K562 (cell line): ENCODE results near the gene NDUFA7. TPM values are rescaled to one million over a fixed set of nuclear protein-coding genes. Genes with fewer than 3 reads are reported as not detected.
A peak's percentile ranks its signal among the peaks of the same experiment; 100 is the strongest.

Experiments
- BRCA1 ChIP-seq, 2 experiments: fragments of 450-650 bp in 1 of 2; sonication (generic) in 1 of 2; formaldehyde crosslinking in 1 of 2; IDR thresholded peaks; 2 replicates each; pipeline versions ENCODE4 v1.5.0 to v1.6.1; 2017 to 2020; ENCODE audit warnings: mild to moderate bottlenecking in 1 of 2, missing genetic modification reagents in 1 of 2
- DIDO1 ChIP-seq: fragments of 450-650 bp; IDR thresholded peaks from 2 replicates; pipeline ENCODE4 v1.6.1; 2016; ENCODE audit warnings: low read depth, missing biosample characterization, missing genetic modification characterization
- DPF2 ChIP-seq: fragments of 450-650 bp; IDR thresholded peaks from 2 replicates; pipeline ENCODE4 v1.6.1; 2016
- E2F1 ChIP-seq: sonication (generic); formaldehyde crosslinking; IDR thresholded peaks from 2 replicates; pipeline ENCODE4 v1.8.1; 2023; ENCODE audit warnings: mild to moderate bottlenecking, missing genetic modification reagents, moderate library complexity
- ESRRB ChIP-seq: fragments of 250-450 bp; sonication (Bioruptor Pico); IDR thresholded peaks from 2 replicates; pipeline ENCODE4 v1.5.0; 2020; ENCODE audit warnings: mild to moderate bottlenecking, moderate library complexity, borderline replicate concordance
- FOXP1 ChIP-seq: sonication (generic); formaldehyde crosslinking; IDR thresholded peaks from 2 replicates; pipeline ENCODE4 v1.8.0; 2022; ENCODE audit warnings: mild to moderate bottlenecking, missing genetic modification reagents
- HNRNPH1 ChIP-seq: fragments of 200-400 bp; formaldehyde crosslinking; optimal IDR thresholded peaks from 2 replicates; pipeline ENCODE3; 2017; ENCODE audit warnings: low read depth, mild to moderate bottlenecking, low read length, moderate library complexity
- KDM5B ChIP-seq: fragments of 200-600 bp; sonication (generic); IDR thresholded peaks from 2 replicates; pipeline ENCODE4 v1.6.1; 2012; ENCODE audit warnings: low read depth, mild to moderate bottlenecking, moderate library complexity, low read length, control low read depth, inconsistent platforms; ENCODE audit not compliant: insufficient replicate concordance
- MEIS2 ChIP-seq: fragments of 450-650 bp; IDR thresholded peaks from 2 replicates; pipeline ENCODE4 v1.6.1; 2014; ENCODE audit warnings: mild to moderate bottlenecking; ENCODE audit not compliant: partially characterized antibody
- MYC ChIP-seq, 2 experiments: fragments of 250-450 bp in 1 of 2; sonication (Bioruptor Pico) in 1 of 2; IDR thresholded peaks; 2 replicates each; pipeline versions ENCODE4 v1.5.1 to v1.6.1; 2012 to 2021; ENCODE audit warnings: low read depth in 2 of 2, borderline replicate concordance in 1 of 2, improper control_type of control experiment in 1 of 2, low read length in 1 of 2, mild to moderate bottlenecking in 1 of 2, moderate library complexity in 1 of 2
- NKRF ChIP-seq: fragments of 450-650 bp; IDR thresholded peaks from 2 replicates; pipeline ENCODE4 v1.6.1; 2016; ENCODE audit warnings: borderline replicate concordance
- RBFOX2 ChIP-seq: fragments of 200-400 bp; formaldehyde crosslinking; IDR thresholded peaks from 2 replicates; pipeline ENCODE4 v1.6.1; 2017; ENCODE audit warnings: low read depth, mild to moderate bottlenecking, low read length, moderate library complexity
- RFX7 ChIP-seq: fragments of 250-450 bp; sonication (Bioruptor Pico); IDR thresholded peaks from 2 replicates; pipeline ENCODE4 v1.5.1; 2021; ENCODE audit warnings: mild to moderate bottlenecking
- SLC30A9 ChIP-seq: fragments of 250-450 bp; sonication (Bioruptor Pico); IDR thresholded peaks from 2 replicates; pipeline ENCODE4 v1.8.0; 2022; ENCODE audit warnings: mild to moderate bottlenecking, moderate library complexity
- TAF1 ChIP-seq: IDR thresholded peaks from 2 replicates; pipeline ENCODE4 v1.6.1; 2011; ENCODE audit warnings: mild to moderate bottlenecking, low read length, moderate library complexity; ENCODE audit not compliant: insufficient read depth, control insufficient read depth, severe bottlenecking; ENCODE audit errors: extremely low read depth
- ZBTB34 ChIP-seq: fragments of 250-450 bp; sonication (Bioruptor Pico); IDR thresholded peaks from 2 replicates; pipeline ENCODE4 v1.8.0; 2021; ENCODE audit warnings: mild to moderate bottlenecking, moderate library complexity
- ZC3H8 ChIP-seq: fragments of 450-650 bp; IDR thresholded peaks from 2 replicates; pipeline ENCODE4 v1.6.1; 2017
- ZNF143 ChIP-seq: sonication (generic); formaldehyde crosslinking; IDR thresholded peaks from 2 replicates; pipeline ENCODE4 v1.9.0; 2022; ENCODE audit warnings: mild to moderate bottlenecking, missing genetic modification reagents
- ZNF232 ChIP-seq: sonication (generic); formaldehyde crosslinking; IDR thresholded peaks from 2 replicates; pipeline ENCODE4 v1.8.0; 2022; ENCODE audit warnings: mild to moderate bottlenecking, missing genetic modification reagents
- ZNF395 ChIP-seq: fragments of 200-800 bp; sonication (Bioruptor generic); IDR thresholded peaks from 2 replicates; pipeline ENCODE4 v1.6.1; 2017; ENCODE audit warnings: missing genetic modification characterization, missing compliant biosample characterization
- ZNF57 ChIP-seq: fragments of 450-650 bp; formaldehyde crosslinking; IDR thresholded peaks from 2 replicates; pipeline ENCODE4 v1.4.0; 2020; ENCODE audit warnings: mild to moderate bottlenecking, moderate library complexity
- ZNF696 ChIP-seq: fragments of 250-450 bp; sonication (Bioruptor Pico); conservative IDR thresholded peaks from 2 replicates; pipeline ENCODE4 v1.4.0; 2020; ENCODE audit warnings: mild to moderate bottlenecking, moderate library complexity
- polyA plus RNA-seq, 8 experiments: library from polyadenylated mRNA; depleted of rRNA in 4 of 8; stranded (reverse) in 5 of 8; unstranded in 3 of 8; fragments of >200 nt; fragmentation: Nextera tagmentation in 2 of 8; fragmentation: Illumina TruSeq in 1 of 8; extraction: Ambion mirVana in 2 of 8; extraction: Trizol in 1 of 8; gene quantifications; 2 replicates each; pipeline versions ENCODE4 v1.2.1 to v1.2.3, GENCODE V29; 2011 to 2014; ENCODE audit warnings: inconsistent platforms in 1 of 8, missing spikeins in 1 of 8
- total RNA-seq, 7 experiments: library from RNA; depleted of rRNA in 6 of 7; stranded (reverse); fragments of >200 nt in 6 of 7; fragmentation: Illumina TruSeq in 2 of 7; extraction: Trizol in 2 of 7; gene quantifications; 2 replicates each; pipeline versions ENCODE4 v1.2.1 to v1.2.3, GENCODE V29; 2011 to 2021; ENCODE audit warnings: low replicate concordance in 1 of 7

The NDUFA7 gene
- total and polyA plus RNA-seq, 9 of the 15 experiments (the other 6 are each of a cell fraction or from before 2014, with no cell fraction given), result 70.8 to 348 (median 142) TPM

- TF ChIP-seq ZNF395 (CRISPR knock-in tag) (no peak), E2F1 (CRISPR knock-in tag) (no peak), DPF2 (peak; percentile 17; the same call in 1 of the 2 replicates), MEIS2 (no peak), BRCA1 (IDR thresholded peaks at IDR 0.05) (no peak), BRCA1 (CRISPR knock-in tag; IDR thresholded peaks at IDR 0.05) (peak; percentile 89; the same call in 1 of the 2 replicates), RBFOX2 (no peak), HNRNPH1 (no peak), FOXP1 (CRISPR knock-in tag) (no peak), MYC (IDR thresholded peaks at IDR 0.05; ENCODE audit: low read depth, low read length) (no peak), MYC (CRISPR knock-in tag; IDR thresholded peaks at IDR 0.05; ENCODE audit: borderline replicate concordance, low read depth) (no peak), ZNF696 (CRISPR knock-in tag) (no peak), TAF1 (no peak), KDM5B (no peak), ZNF232 (CRISPR knock-in tag) (0 out of 2 replicates have a peak, but pooled peaks have one; percentile 71), RFX7 (CRISPR knock-in tag) (no peak), ESRRB (CRISPR knock-in tag) (no peak), ZNF57 (CRISPR knock-in tag) (no peak), ZC3H8 (no peak), DIDO1 (no peak), ZNF143 (CRISPR knock-in tag) (peak; percentile 50; the same call in 1 of the 2 replicates), NKRF (peak; percentile 97; the same call in 1 of the 2 replicates), SLC30A9 (no peak), ZBTB34 (no peak)
Observed at GRCh38 chr19:8307400-8307964, 13.7 kb downstream of the NDUFA7 start (continued).
